ENCODE measurements around the gene PCDH12. TPM values are rescaled to one million over a fixed set of nuclear protein-coding genes. Genes with fewer than 3 reads are reported as not detected.

PCDH12 gene
- total RNA-seq, 4 donors from 2014 or later = 1.3 to 43.6 (median 3.6) TPM

DNA sequence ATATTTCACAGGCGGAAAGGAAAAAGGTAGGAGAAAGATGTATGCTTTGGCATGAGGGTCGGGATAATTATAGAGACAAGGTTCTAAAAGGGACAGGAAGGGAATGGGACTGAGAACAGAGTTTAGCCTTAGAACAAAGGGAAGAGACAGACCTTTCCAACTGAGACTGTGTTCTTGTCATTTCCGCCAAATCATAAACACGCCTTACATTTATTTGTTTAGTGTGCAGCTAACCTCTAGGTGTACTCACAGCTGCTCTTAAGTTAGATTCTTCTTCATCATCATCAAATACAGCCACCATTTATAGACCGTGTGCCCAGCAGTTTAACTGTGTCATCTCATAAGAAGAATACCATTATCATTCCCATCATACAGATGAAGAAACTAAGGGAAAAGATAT lies 40.2 kb downstream of the PCDH12 start:
- no peak overlapping the region for H3K27ac ChIP-seq
- no peak for DNase-seq
- H3K9me3 ChIP-seq = no peaks in the 10 kb centered on the region
- no peak for TF ChIP-seq POLR2A (IDR thresholded peaks at IDR 0.05)
- TF ChIP-seq, protein P1, sequence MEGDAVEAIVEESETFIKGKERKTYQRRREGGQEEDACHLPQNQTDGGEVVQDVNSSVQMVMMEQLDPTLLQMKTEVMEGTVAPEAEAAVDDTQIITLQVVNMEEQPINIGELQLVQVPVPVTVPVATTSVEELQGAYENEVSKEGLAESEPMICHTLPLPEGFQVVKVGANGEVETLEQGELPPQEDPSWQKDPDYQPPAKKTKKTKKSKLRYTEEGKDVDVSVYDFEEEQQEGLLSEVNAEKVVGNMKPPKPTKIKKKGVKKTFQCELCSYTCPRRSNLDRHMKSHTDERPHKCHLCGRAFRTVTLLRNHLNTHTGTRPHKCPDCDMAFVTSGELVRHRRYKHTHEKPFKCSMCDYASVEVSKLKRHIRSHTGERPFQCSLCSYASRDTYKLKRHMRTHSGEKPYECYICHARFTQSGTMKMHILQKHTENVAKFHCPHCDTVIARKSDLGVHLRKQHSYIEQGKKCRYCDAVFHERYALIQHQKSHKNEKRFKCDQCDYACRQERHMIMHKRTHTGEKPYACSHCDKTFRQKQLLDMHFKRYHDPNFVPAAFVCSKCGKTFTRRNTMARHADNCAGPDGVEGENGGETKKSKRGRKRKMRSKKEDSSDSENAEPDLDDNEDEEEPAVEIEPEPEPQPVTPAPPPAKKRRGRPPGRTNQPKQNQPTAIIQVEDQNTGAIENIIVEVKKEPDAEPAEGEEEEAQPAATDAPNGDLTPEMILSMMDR (IDR thresholded peaks at IDR 0.05) = no peak
- no peak overlapping the region for H3K4me3 ChIP-seq
- intact Hi-C loops (cut with DNase I; ENCODE audit: low total_unique reads) = no loop called here
- H3K4me1 ChIP-seq = no peaks in the 10 kb centered on the region
- no peaks in the 10 kb centered on the region for H3K27me3 ChIP-seq
- H3K36me3 ChIP-seq = no peaks in the 10 kb centered on the region

DNA sequence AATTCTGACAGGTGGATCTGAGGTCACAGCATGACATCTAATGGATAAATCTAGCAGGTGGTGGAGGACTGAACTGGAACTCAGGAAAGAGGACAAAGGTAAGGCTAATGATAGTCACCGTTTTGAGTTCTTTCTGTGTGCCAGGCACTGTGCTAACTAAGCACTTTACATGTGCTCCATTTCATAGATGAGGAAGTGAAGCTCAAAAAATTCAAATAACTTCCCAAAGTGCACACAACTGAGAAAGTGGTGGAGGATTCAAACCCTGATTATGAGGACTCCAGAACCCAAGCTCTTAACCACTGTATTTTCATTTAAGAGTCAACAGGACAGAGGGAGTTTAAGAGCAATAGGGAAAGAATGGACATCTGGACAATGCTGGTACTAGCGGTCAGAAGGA lies 41.5 kb downstream of the PCDH12 start:
- intact Hi-C loops (cut with DNase I; ENCODE audit: low total_unique reads) = no loop called here

DNA sequence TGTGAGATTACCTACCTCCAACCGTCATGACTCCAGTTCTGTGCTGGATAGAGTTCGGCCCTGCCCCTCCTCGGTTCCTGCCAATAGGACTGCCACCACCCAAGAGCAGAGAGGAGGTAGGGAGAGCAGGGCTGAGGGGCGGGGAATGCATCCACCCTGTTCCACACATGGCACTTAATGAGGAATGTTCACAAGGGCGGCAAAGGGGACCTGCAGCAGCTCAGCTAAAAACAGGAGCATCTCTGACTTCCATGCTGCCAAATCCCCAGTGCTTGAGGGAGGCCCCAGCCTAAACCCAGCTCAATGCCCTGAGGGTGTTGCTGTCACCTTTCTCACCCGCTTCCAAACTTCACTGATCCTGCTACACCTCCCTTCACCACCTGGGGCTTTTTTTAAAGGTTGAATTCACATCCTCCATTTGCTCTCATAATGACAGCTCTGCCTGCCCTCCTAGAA lies 42.1 kb downstream of the PCDH12 start:
- no peak for TF ChIP-seq POLR2A (IDR thresholded peaks at IDR 0.05)
- TF ChIP-seq, protein P1 (IDR thresholded peaks at IDR 0.05) = no peak
- no peak overlapping the region for H3K4me3 ChIP-seq
- H3K27ac ChIP-seq = no peak overlapping the region
- intact Hi-C loops (cut with DNase I; ENCODE audit: low total_unique reads) = no loop called here
- H3K36me3 ChIP-seq = no peaks in the 10 kb centered on the region
- no peaks in the 10 kb centered on the region for H3K27me3 ChIP-seq
- H3K4me1 ChIP-seq = no peaks in the 10 kb centered on the region
- no peak for DNase-seq
- no peaks in the 10 kb centered on the region for H3K9me3 ChIP-seq

More for the DNA sequence above, 41.5 kb downstream of the PCDH12 start:
- Histone ChIP-seq H3K9me3 (no peaks in the 10 kb centered on the region), H3K27me3 (no peaks in the 10 kb centered on the region), H3K4me1 (no peaks in the 10 kb centered on the region), H3K27ac (no peak overlapping the region), H3K36me3 (no peaks in the 10 kb centered on the region), H3K4me3 (no peak overlapping the region)
- no peak for DNase-seq
- TF ChIP-seq, protein P1 (IDR thresholded peaks at IDR 0.05) = no peak
- no peak for TF ChIP-seq POLR2A (IDR thresholded peaks at IDR 0.05)

DNA sequence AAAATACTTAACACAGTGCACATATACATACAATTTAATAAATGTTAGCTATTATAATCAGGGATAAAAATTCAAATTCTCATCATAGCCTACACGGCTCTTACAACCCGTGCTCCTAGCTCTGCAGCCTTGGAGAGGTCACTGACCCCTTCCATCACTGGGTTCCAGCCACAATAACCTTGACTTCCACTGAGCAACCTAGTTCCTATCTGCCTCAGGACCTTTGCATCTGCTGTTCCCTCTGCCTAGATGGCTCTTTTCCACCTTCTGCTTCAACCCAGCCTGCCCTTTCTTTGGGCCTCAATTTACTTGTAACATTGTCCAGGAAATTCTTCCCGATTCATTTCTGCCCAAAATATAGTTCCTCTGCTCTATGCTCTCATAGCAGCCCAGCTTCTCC lies 43.2 kb downstream of the PCDH12 start:
- Histone ChIP-seq H3K27me3 (no peaks in the 10 kb centered on the region), H3K9me3 (no peaks in the 10 kb centered on the region), H3K4me3 (no peak overlapping the region), H3K4me1 (no peaks in the 10 kb centered on the region), H3K36me3 (no peaks in the 10 kb centered on the region), H3K27ac (no peak overlapping the region)
- no peak for DNase-seq
- intact Hi-C loops (cut with DNase I; ENCODE audit: low total_unique reads) = no loop called here
- TF ChIP-seq, protein P1 (IDR thresholded peaks at IDR 0.05) = no peak
- no peak for TF ChIP-seq POLR2A (IDR thresholded peaks at IDR 0.05)

DNA sequence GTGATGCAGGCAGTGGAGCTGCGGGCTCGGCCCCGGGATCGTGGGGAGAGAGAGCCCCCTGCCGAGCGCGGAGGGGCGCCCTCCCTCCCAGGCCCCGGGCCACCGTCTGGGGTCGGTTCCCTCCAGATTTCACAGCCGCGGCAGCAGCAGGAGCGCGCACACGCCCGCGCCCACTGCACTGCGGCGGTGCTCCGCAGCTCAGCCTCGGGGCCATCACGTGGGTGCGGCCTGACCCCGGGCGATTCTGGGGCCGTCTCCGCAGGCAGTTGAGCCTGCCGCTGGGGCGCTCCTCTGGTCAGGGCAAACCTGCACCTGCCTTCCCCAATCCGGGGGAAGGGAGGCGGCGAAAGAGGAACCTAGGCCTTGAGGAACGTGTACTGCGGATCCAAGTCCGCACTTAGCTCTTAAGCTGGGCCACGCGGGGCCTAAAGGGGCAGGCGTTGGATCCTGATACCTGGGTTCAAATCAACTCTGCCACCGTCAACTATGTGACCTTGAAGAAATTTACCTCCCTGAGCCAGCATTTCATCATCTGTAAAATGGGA lies 43.7 kb downstream of the PCDH12 start:
- no peak for TF ChIP-seq POLR2A (IDR thresholded peaks at IDR 0.05)
- TF ChIP-seq, protein P1 (IDR thresholded peaks at IDR 0.05) = peak; percentile 36 to 44 (median 41)
- no peaks in the 10 kb centered on the region for H3K9me3 ChIP-seq
- no peaks in the 10 kb centered on the region for H3K36me3 ChIP-seq
- DNase-seq = peak; percentile 21 to 37
- peak overlapping the region; percentile 21 to 31 for H3K4me3 ChIP-seq
- H3K27me3 ChIP-seq = no peaks in the 10 kb centered on the region
- H3K27ac ChIP-seq = peak overlapping the region; percentile 39 to 49
- H3K4me1 ChIP-seq = no peaks in the 10 kb centered on the region
- intact Hi-C loops (cut with DNase I; ENCODE audit: low total_unique reads) = no loop called here
